GM18511 (cell line): ENCODE measurements around the gene RBMS1.

Source experiments
- ATAC-seq: cut with Tn5 transposase; IDR thresholded peaks from one replicate; pipeline ENCODE4 v1.9.1; 2021; ENCODE audit warnings: mild to moderate bottlenecking, moderate library complexity; ENCODE audit not compliant: unreplicated experiment

The RBMS1 gene

GRCh38 chr2:160310118-160310828, 183.3 kb downstream of the RBMS1 start:
- no peak for ATAC-seq

GRCh38 chr2:160309585-160309984, 184.0 kb downstream of the RBMS1 start:
- no peak for ATAC-seq

- ATAC-seq, result no peak
These were observed 184.7 kb downstream of the RBMS1 start for GRCh38 chr2:160308915-160309314.

GRCh38 chr2:160308476-160308875, 185.1 kb downstream of the RBMS1 start:
- ATAC-seq, result no peak

GRCh38 chr2:160306985-160307384, 186.6 kb downstream of the RBMS1 start:
- ATAC-seq, result no peak

- no peak for ATAC-seq
These were observed 188.4 kb downstream of the RBMS1 start for GRCh38 chr2:160305081-160305750.

GRCh38 chr2:160303527-160303926, 190.1 kb downstream of the RBMS1 start:
- ATAC-seq, result no peak

- ATAC-seq, result no peak
These were observed 190.5 kb downstream of the RBMS1 start for GRCh38 chr2:160303076-160303475.

GRCh38 chr2:160301420-160301819, 192.2 kb downstream of the RBMS1 start:
- ATAC-seq, result no peak

GRCh38 chr2:160300203-160300602, 193.4 kb downstream of the RBMS1 start:
- no peak for ATAC-seq

GRCh38 chr2:160299540-160299939, 194.1 kb downstream of the RBMS1 start:
- ATAC-seq, result no peak

GRCh38 chr2:160298960-160299359, 194.6 kb downstream of the RBMS1 start:
- no peak for ATAC-seq

- ATAC-seq, result no peak
These were observed 197.9 kb downstream of the RBMS1 start for GRCh38 chr2:160295519-160296207.

- no peak for ATAC-seq
These were observed 198.7 kb downstream of the RBMS1 start for GRCh38 chr2:160294889-160295288.

- peak; percentile 81 for ATAC-seq
These were observed 199.2 kb downstream of the RBMS1 start for GRCh38 chr2:160294339-160294803.

- ATAC-seq, result no peak
These were observed 200.1 kb downstream of the RBMS1 start for GRCh38 chr2:160293391-160294091.

- ATAC-seq, result no peak
These were observed 201.4 kb downstream of the RBMS1 start for GRCh38 chr2:160292225-160292624.

- no peak for ATAC-seq
These were observed 202.2 kb downstream of the RBMS1 start for GRCh38 chr2:160291382-160291781.

- no peak for ATAC-seq
These were observed 203.0 kb downstream of the RBMS1 start for GRCh38 chr2:160290598-160290997.

GRCh38 chr2:160289831-160290230, 203.8 kb downstream of the RBMS1 start:
- no peak for ATAC-seq

- no peak for ATAC-seq
These were observed 204.5 kb downstream of the RBMS1 start for GRCh38 chr2:160289126-160289525.
